ENCODE data around the gene CCDC157. TPM values are rescaled to one million over a fixed set of nuclear protein-coding genes. Genes with fewer than 3 reads are reported as not detected.

The CCDC157 gene
- total RNA-seq, 2 experiments from 2014 or later = 3.3 to 3.4 TPM

- peaks cover 13% of the 10 kb centered on the region for H3K4me1 ChIP-seq (ENCODE audit: insufficient read depth, low read length, poor library complexity, severe bottlenecking)
- no peak overlapping the region for H3K4me3 ChIP-seq (ENCODE audit: low read depth, low read length, poor library complexity, severe bottlenecking)
- intact Hi-C loops (cut with micrococcal nuclease; ENCODE audit: unreplicated experiment) = no loop called here
- no peaks in the 10 kb centered on the region for H3K79me2 ChIP-seq (ENCODE audit: insufficient read depth, low read depth, low read length)
- no peaks in the 10 kb centered on the region for H3K9me2 ChIP-seq (ENCODE audit: insufficient read depth, low read length)
- CTCF ChIA-PET (ENCODE audit: unreplicated experiment) = interaction anchor here (0.6 kb wide), 1 partner anchor 41 kb away, joined by 3 read pairs; no protein-coding TSS in a partner anchor
- H4K20me1 ChIP-seq (ENCODE audit: insufficient read depth, low read length) = no peaks in the 10 kb centered on the region
- BruUV-seq (replicated peaks) = no TSS peak
- DNase-seq (ENCODE audit: low spot score) = no peak
- no peaks in the 10 kb centered on the region for H3K36me3 ChIP-seq (ENCODE audit: insufficient read depth, low read length)
- no peak overlapping the region for H3K4me2 ChIP-seq (ENCODE audit: low read length)
- no peak overlapping the region for H2AFZ ChIP-seq (ENCODE audit: low read length)
- POLR2A ChIA-PET = no interaction called here
- no peaks in the 10 kb centered on the region for H3K9me3 ChIP-seq (ENCODE audit: low read length)
- no peak overlapping the region for H3K27ac ChIP-seq (ENCODE audit: low read depth, low read length, poor library complexity, severe bottlenecking)
- TF ChIP-seq, protein P1, sequence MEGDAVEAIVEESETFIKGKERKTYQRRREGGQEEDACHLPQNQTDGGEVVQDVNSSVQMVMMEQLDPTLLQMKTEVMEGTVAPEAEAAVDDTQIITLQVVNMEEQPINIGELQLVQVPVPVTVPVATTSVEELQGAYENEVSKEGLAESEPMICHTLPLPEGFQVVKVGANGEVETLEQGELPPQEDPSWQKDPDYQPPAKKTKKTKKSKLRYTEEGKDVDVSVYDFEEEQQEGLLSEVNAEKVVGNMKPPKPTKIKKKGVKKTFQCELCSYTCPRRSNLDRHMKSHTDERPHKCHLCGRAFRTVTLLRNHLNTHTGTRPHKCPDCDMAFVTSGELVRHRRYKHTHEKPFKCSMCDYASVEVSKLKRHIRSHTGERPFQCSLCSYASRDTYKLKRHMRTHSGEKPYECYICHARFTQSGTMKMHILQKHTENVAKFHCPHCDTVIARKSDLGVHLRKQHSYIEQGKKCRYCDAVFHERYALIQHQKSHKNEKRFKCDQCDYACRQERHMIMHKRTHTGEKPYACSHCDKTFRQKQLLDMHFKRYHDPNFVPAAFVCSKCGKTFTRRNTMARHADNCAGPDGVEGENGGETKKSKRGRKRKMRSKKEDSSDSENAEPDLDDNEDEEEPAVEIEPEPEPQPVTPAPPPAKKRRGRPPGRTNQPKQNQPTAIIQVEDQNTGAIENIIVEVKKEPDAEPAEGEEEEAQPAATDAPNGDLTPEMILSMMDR (conservative IDR thresholded peaks at IDR 0.05; ENCODE audit: low read length) = no peak
- TF ChIP-seq EZH2phosphoT487 (IDR thresholded peaks at IDR 0.05; ENCODE audit: borderline replicate concordance, low read depth, low read length) = no peak
Measured at GRCh38 chr22:30382340-30382739, 25.5 kb downstream of the CCDC157 start.

DNA sequence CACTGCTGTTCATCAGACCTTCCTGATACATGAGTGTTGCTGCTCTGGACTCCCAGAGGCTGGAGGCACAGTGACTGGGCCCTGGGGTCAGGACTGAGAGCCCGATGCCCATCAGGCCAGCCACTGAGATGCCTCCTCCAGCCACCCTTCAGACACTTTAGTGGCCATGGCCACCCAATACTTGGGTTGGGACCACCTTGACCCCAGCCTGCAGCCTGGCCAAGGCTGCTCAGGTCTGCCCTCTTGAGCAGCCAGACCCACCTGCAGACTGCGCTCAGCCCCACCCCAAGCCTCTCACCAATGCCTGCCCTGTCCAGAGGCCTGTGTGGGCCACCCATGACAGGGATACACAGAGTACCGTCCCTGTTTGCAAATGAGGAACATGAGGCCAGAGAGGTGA lies 26.3 kb downstream of the CCDC157 start:
- H2AFZ ChIP-seq (ENCODE audit: low read length) = no peak overlapping the region
- intact Hi-C loops (cut with micrococcal nuclease; ENCODE audit: unreplicated experiment) = no loop called here
- no peak overlapping the region for H3K4me3 ChIP-seq (ENCODE audit: low read depth, low read length, poor library complexity, severe bottlenecking)
- DNase-seq (ENCODE audit: low spot score) = no peak
- no peaks in the 10 kb centered on the region for H4K20me1 ChIP-seq (ENCODE audit: insufficient read depth, low read length)
- no peak overlapping the region for H3K27ac ChIP-seq (ENCODE audit: low read depth, low read length, poor library complexity, severe bottlenecking)
- TF ChIP-seq, protein P1 (conservative IDR thresholded peaks at IDR 0.05; ENCODE audit: low read length) = 0 out of 2 replicates have a peak, but pooled peaks have one; percentile 17
- TF ChIP-seq EZH2phosphoT487 (IDR thresholded peaks at IDR 0.05; ENCODE audit: borderline replicate concordance, low read depth, low read length) = no peak
- H3K9me2 ChIP-seq (ENCODE audit: insufficient read depth, low read length) = no peaks in the 10 kb centered on the region
- H3K36me3 ChIP-seq (ENCODE audit: insufficient read depth, low read length) = no peaks in the 10 kb centered on the region
- CTCF ChIA-PET (ENCODE audit: unreplicated experiment) = no interaction called here
- no peaks in the 10 kb centered on the region for H3K9me3 ChIP-seq (ENCODE audit: low read length)
- POLR2A ChIA-PET = interaction anchor here (0.6 kb wide), 1 partner anchor 31 kb away, joined by 3 read pairs; no protein-coding TSS in a partner anchor
- peaks cover 13% of the 10 kb centered on the region for H3K4me1 ChIP-seq (ENCODE audit: insufficient read depth, low read length, poor library complexity, severe bottlenecking)
- no peak overlapping the region for H3K4me2 ChIP-seq (ENCODE audit: low read length)
- H3K79me2 ChIP-seq (ENCODE audit: insufficient read depth, low read depth, low read length) = no peaks in the 10 kb centered on the region
- no TSS peak for BruUV-seq (replicated peaks)

GRCh38 chr22:30385942-30386341 lies 29.1 kb downstream of the CCDC157 start:
- H3K4me1 ChIP-seq (ENCODE audit: insufficient read depth, low read length, poor library complexity, severe bottlenecking) = peaks cover 10% of the 10 kb centered on the region
- TF ChIP-seq EZH2phosphoT487 (IDR thresholded peaks at IDR 0.05; ENCODE audit: borderline replicate concordance, low read depth, low read length) = no peak
- TF ChIP-seq, protein P1 (conservative IDR thresholded peaks at IDR 0.05; ENCODE audit: low read length) = no peak
- no peak overlapping the region for H3K4me2 ChIP-seq (ENCODE audit: low read length)
- no peak for DNase-seq (ENCODE audit: low spot score)
- no TSS peak for BruUV-seq (replicated peaks)
- peaks cover 6% of the 10 kb centered on the region; the same call in 1 of the 2 replicates for H3K9me3 ChIP-seq (ENCODE audit: low read length)
- POLR2A ChIA-PET = interaction anchor here (0.8 kb wide), 1 partner anchor 36 kb away, joined by 3 read pairs; no protein-coding TSS in a partner anchor
- no peaks in the 10 kb centered on the region for H4K20me1 ChIP-seq (ENCODE audit: insufficient read depth, low read length)
- H3K27ac ChIP-seq (ENCODE audit: low read depth, low read length, poor library complexity, severe bottlenecking) = no peak overlapping the region
- H3K4me3 ChIP-seq (ENCODE audit: low read depth, low read length, poor library complexity, severe bottlenecking) = no peak overlapping the region
- no peaks in the 10 kb centered on the region for H3K9me2 ChIP-seq (ENCODE audit: insufficient read depth, low read length)
- intact Hi-C loops (cut with micrococcal nuclease; ENCODE audit: unreplicated experiment) = loop anchor here (2.0 to 5.0 kb wide), 2 partner anchors 59 to 274 kb away; partner anchors contain the start of gene TBC1D10A
- H3K79me2 ChIP-seq (ENCODE audit: insufficient read depth, low read depth, low read length) = no peaks in the 10 kb centered on the region
- no peak overlapping the region for H2AFZ ChIP-seq (ENCODE audit: low read length)
- no peaks in the 10 kb centered on the region; the same call in 1 of the 2 replicates for H3K36me3 ChIP-seq (ENCODE audit: insufficient read depth, low read length)
- CTCF ChIA-PET (ENCODE audit: unreplicated experiment) = interaction anchor here (0.9 kb wide), 1 partner anchor 98 kb away, joined by 7 read pairs; no protein-coding TSS in a partner anchor

Data from OCI-LY7 (cell line).